ENCODE results near the gene PRDM16.

DNA sequence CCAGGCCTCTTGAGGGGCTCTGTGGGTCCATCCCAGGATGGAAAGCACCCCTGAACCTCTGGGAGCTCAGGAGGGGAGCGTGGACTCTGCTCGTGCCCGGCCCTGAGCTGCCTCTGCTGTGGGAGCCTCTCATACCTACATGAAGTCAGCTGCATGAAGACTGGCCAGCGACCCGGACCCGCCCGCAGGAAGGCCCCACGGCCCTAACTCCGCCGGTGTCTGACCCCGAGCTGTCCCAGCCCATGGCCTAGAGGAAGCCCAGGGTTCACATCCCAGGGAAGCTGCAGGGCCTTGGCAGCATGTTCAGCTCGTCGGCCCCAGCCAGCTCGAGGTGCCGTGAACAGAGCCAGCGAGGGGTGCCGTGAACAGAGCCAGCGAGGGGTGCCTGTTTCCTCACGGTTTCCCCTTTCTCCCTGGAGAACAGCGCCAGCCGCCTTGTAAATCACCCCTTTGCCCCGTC lies 207.4 kb downstream of the PRDM16 start:
- TF ChIP-seq NFRKB (IDR thresholded peaks at IDR 0.05), result no peak
- TF ChIP-seq ZNF780A (CRISPR knock-in tag; IDR thresholded peaks at IDR 0.05), result no peak
